GM12865 (cell line): ENCODE measurements around the gene CECR2.

Experiments
- DNase-seq: peaks from one replicate; pipeline ENCODE4 v3.0.0; 2010; ENCODE audit warnings: low read depth
- H3K4me3 ChIP-seq: 2 replicates; pipeline ENCODE4 v1.5.1; 2011; ENCODE audit warnings: mild to moderate bottlenecking, low read depth, low read length, control low read depth
- TF ChIP-seq, protein P1 (sequence below): IDR thresholded peaks from 2 replicates; pipeline ENCODE4 v1.5.1; 2011; ENCODE audit warnings: low read length, control low read depth, low read depth, inconsistent platforms; ENCODE audit not compliant: insufficient read depth; ENCODE audit errors: missing control alignments

CECR2 gene

DNA sequence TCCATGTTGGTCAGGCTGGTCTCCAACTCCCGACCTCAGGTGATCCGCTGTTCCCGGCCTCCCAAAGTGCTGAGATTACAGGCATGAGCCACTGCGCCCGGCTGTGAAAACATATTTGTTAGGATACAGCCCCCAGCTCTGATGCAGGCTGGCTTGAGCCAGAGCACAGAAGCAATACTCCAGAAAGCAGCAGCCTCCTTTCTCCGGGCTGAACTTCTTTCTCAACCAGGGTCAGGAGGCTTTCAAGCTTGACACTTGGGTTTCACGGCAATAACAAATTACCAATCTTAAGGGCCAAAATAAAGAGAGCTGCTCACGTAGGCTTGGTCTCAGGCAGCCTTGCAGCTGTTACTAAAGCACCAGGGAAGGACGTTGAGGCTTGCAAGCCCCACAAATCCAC lies 10.8 kb upstream of the CECR2 start:
- H3K4me3 ChIP-seq, result no peak overlapping the region
- no peak for DNase-seq
- TF ChIP-seq, protein P1, sequence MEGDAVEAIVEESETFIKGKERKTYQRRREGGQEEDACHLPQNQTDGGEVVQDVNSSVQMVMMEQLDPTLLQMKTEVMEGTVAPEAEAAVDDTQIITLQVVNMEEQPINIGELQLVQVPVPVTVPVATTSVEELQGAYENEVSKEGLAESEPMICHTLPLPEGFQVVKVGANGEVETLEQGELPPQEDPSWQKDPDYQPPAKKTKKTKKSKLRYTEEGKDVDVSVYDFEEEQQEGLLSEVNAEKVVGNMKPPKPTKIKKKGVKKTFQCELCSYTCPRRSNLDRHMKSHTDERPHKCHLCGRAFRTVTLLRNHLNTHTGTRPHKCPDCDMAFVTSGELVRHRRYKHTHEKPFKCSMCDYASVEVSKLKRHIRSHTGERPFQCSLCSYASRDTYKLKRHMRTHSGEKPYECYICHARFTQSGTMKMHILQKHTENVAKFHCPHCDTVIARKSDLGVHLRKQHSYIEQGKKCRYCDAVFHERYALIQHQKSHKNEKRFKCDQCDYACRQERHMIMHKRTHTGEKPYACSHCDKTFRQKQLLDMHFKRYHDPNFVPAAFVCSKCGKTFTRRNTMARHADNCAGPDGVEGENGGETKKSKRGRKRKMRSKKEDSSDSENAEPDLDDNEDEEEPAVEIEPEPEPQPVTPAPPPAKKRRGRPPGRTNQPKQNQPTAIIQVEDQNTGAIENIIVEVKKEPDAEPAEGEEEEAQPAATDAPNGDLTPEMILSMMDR, result no peak

DNA sequence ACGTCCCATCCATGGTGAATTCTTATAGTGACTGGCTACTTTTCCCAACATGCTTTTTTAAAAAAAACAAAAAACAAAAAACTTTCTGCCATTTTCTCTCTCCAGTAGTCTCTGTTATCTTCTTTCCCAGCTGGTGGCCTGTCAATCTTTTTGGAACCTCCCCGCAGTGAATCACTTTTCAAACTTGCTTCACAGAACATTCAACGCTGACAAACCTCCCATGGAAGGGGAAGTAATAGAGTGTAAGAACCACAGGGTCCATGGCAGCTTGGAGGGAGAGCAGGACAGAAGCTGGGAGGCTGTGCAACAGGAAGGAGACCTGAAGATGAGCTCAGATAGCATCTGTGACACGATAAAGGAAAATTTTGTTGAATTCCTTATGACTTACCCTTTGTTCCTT lies 9.8 kb upstream of the CECR2 start:
- TF ChIP-seq, protein P1, result no peak
- DNase-seq, result no peak
- no peak overlapping the region for H3K4me3 ChIP-seq

DNA sequence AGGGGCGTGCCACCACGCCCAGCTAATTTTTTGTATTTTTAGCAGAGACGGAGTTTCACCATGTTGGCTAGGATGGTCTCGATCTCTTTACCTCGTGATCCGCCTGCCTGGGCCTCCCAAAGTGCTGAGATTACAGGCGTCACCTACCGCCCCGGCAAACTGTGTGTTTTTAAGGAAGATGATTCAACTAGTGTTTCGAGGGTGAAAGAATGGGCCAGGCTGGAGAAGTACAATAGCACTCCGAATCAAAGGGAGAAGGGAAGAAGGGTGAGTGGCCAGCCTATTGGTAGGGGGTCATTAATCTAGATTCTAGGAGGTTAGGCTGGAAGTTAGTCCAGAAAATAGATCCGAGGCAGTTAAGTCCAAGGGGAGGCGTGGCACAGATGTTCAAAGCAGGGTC lies 2.9 kb upstream of the CECR2 start:
- H3K4me3 ChIP-seq, result no peak overlapping the region

DNA sequence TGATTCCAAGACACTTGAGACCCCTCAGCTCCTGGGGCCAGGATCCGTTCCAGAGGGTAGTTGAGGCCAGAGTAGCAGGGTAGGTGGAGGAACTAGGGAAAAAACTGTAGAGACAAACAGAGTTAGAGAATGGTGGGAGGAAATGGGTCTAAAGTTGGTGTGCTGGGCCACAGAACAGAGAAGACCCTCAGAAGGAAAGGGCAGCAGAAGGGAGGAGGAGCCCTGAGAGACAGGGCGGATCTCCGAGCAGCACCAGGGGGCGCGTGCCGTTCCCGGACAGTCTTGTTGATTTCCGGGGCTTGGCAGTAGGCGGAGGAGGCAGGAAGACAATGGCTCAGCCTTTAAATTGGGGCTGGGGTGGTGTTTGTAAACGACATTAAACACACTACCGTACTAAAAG lies 2.4 kb upstream of the CECR2 start:
- no peak overlapping the region for H3K4me3 ChIP-seq
- TF ChIP-seq, protein P1, result peak; percentile 18
- peak; percentile 29 for DNase-seq

More for the DNA sequence above, 2.9 kb upstream of the CECR2 start:
- DNase-seq, result no peak
- TF ChIP-seq, protein P1, result no peak

DNA sequence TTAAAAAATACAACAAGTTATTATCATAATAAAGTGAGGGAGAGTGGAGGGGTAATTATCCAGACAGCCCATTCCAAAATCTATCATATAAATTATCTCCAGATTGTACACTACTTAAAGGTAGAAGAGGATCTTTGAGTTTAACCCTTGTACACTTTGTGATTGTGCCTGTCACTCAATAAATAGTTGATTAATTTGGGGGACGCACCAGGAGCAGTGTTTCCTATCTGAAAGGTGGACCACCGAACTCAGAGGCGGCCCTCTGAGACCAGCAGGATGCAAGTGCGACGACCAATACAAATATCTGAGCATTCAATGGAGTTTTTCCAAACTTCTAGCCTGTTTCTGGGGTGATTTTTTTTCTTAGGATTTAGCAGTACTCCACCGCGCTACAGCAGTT lies 1.1 kb upstream of the CECR2 start:
- TF ChIP-seq, protein P1, result no peak
- no peak overlapping the region for H3K4me3 ChIP-seq
- DNase-seq, result no peak

DNA sequence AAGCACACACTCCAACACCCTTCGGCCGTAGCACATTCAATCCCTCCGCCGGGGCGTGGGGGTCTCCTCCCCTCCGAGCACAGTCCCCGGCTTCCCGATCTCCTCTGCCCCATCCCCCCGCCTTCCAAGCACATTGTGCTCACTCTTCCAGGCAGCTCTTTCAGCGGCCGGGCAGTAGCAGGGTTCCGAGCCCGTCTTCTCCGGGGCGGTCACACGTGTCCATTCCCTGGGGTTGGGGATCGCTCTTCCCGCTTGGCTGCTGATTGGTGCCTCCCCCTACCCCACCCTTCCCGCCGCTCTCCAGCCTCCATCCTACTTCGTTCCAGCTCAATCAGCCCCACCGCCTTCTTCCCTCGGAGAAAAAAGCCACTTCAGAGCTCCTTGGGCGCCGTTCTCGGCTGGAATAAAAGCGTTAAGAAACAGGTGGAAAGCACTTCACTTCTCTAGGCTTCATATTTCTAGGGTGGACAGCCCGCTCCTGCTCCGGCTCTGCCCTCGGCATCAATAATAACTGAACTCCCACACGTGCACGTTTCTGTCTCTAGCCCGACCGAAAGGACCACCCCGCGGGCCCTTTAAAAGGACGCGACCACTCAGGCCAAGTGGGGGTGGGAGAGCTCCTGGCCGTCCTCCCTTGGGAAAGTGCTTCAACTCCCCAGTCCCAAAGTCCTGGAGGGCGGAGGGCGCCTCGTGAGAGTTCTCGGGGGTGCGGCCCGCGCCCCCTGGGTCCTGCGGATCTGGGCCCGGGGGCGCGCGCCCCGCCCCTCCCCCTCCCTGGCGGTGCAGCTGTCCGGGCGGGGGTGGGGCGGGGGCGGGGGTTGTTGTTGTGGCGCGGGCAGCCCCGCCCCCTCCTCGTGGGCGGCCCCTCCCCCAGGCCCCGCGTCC lies 464 bp upstream of the CECR2 start:
- TF ChIP-seq, protein P1, result no peak
- no peak overlapping the region for H3K4me3 ChIP-seq
- no peak for DNase-seq
